HL-60 (cell line): Measurements from ENCODE around the gene IL36B.

Experiments
- DNase-seq, 2 experiments: peaks; one replicate each; pipeline ENCODE4 v3.0.0-alpha.2; 2010 to 2020; ENCODE audit warnings: low read depth in 1 of 2, low spot score in 1 of 2
- H3K27ac ChIP-seq: fragments of 250-450 bp; sonication (Bioruptor Pico); replicated peaks from 2 replicates; pipeline ENCODE4 v1.5.1; 2020; ENCODE audit warnings: mild to moderate bottlenecking, moderate library complexity
- H3K27me3 ChIP-seq: fragments of 250-450 bp; sonication (Bioruptor Pico); 2 replicates; pipeline ENCODE4 v1.5.1; 2021; ENCODE audit warnings: mild to moderate bottlenecking, moderate library complexity; ENCODE audit not compliant: insufficient read depth, poor library complexity, severe bottlenecking
- H3K4me3 ChIP-seq: replicated peaks from 2 replicates; pipeline ENCODE4 v1.5.1; 2011; ENCODE audit warnings: mild to moderate bottlenecking, control low read depth, low read length; ENCODE audit not compliant: insufficient read depth
- GABPA ChIP-seq: IDR thresholded peaks from 2 replicates; pipeline ENCODE4 v1.6.1; 2012; ENCODE audit warnings: low read depth
- POLR2AphosphoS5 ChIP-seq: IDR thresholded peaks from 2 replicates; pipeline ENCODE4 v1.6.1; 2012; ENCODE audit warnings: low read depth
- SPI1 ChIP-seq: IDR thresholded peaks from 2 replicates; pipeline ENCODE4 v1.6.1; 2012; ENCODE audit warnings: low read depth, mild to moderate bottlenecking, borderline replicate concordance
- TF ChIP-seq, protein P1 (sequence below): IDR thresholded peaks from 2 replicates; pipeline ENCODE4 v1.6.1; 2012; ENCODE audit warnings: low read depth; ENCODE audit not compliant: insufficient replicate concordance
- TF ChIP-seq, protein P2 (sequence below): IDR thresholded peaks from one replicate; pipeline ENCODE4 v1.5.1; 2011; ENCODE audit warnings: low read length, control low read depth, inconsistent platforms; ENCODE audit not compliant: insufficient read depth

IL36B gene

DNA sequence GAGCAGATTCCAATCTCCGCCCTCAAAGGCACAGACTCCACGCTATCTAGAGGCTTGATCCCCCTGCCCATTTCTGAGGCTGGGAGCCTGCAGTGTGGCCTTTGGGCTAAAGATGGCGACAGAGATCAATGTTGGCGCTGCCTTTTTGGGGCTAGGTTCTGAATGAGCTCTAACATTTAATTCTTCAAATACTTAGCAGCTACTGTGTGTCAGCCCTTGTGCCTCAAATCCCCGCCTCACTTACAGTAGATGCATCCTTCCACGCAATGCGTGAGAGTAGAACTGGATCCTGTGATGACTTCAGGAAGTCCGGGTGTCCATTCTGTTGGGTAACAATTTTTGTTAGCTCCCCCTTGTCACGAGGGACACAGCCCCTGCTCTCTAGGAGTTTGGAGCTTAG is 27.5 kb upstream of the IL36B start:
- peak in 1 of 2 experiments; percentile 38 for DNase-seq
- H3K27me3 ChIP-seq, result no peaks in the 10 kb centered on the region
- H3K27ac ChIP-seq, result no peak overlapping the region
- TF ChIP-seq, protein P1, sequence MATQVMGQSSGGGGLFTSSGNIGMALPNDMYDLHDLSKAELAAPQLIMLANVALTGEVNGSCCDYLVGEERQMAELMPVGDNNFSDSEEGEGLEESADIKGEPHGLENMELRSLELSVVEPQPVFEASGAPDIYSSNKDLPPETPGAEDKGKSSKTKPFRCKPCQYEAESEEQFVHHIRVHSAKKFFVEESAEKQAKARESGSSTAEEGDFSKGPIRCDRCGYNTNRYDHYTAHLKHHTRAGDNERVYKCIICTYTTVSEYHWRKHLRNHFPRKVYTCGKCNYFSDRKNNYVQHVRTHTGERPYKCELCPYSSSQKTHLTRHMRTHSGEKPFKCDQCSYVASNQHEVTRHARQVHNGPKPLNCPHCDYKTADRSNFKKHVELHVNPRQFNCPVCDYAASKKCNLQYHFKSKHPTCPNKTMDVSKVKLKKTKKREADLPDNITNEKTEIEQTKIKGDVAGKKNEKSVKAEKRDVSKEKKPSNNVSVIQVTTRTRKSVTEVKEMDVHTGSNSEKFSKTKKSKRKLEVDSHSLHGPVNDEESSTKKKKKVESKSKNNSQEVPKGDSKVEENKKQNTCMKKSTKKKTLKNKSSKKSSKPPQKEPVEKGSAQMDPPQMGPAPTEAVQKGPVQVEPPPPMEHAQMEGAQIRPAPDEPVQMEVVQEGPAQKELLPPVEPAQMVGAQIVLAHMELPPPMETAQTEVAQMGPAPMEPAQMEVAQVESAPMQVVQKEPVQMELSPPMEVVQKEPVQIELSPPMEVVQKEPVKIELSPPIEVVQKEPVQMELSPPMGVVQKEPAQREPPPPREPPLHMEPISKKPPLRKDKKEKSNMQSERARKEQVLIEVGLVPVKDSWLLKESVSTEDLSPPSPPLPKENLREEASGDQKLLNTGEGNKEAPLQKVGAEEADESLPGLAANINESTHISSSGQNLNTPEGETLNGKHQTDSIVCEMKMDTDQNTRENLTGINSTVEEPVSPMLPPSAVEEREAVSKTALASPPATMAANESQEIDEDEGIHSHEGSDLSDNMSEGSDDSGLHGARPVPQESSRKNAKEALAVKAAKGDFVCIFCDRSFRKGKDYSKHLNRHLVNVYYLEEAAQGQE, result no peak
- TF ChIP-seq, protein P2, sequence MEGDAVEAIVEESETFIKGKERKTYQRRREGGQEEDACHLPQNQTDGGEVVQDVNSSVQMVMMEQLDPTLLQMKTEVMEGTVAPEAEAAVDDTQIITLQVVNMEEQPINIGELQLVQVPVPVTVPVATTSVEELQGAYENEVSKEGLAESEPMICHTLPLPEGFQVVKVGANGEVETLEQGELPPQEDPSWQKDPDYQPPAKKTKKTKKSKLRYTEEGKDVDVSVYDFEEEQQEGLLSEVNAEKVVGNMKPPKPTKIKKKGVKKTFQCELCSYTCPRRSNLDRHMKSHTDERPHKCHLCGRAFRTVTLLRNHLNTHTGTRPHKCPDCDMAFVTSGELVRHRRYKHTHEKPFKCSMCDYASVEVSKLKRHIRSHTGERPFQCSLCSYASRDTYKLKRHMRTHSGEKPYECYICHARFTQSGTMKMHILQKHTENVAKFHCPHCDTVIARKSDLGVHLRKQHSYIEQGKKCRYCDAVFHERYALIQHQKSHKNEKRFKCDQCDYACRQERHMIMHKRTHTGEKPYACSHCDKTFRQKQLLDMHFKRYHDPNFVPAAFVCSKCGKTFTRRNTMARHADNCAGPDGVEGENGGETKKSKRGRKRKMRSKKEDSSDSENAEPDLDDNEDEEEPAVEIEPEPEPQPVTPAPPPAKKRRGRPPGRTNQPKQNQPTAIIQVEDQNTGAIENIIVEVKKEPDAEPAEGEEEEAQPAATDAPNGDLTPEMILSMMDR, result peak; percentile 94
- H3K4me3 ChIP-seq, result no peak overlapping the region

DNA sequence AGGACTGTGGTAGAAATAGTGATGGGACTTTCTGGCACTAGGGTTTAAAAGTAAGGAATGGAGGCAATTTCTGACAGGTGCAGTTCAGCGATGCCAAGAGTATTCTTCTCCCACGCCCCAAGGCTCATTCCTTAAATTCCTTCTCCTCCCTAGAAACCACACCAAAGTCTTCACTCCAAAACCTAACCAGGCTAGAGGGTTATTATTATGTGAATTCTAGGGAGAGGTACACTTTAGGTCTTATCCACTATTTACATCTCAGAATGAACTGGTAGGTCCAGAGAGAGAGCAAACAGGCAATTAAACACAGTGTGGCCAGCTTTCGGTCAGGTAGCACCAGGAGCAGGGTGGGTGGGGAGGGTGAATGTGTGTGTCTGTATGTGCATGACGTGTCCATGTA is 26.5 kb upstream of the IL36B start:
- H3K4me3 ChIP-seq, result no peak overlapping the region
- TF ChIP-seq, protein P2, result no peak
- no peak for TF ChIP-seq SPI1
- no peak for TF ChIP-seq GABPA
- TF ChIP-seq, protein P1, result no peak
- no peak for TF ChIP-seq POLR2AphosphoS5
- no peak overlapping the region for H3K27ac ChIP-seq
- DNase-seq, result no peak
- H3K27me3 ChIP-seq, result no peaks in the 10 kb centered on the region

DNA sequence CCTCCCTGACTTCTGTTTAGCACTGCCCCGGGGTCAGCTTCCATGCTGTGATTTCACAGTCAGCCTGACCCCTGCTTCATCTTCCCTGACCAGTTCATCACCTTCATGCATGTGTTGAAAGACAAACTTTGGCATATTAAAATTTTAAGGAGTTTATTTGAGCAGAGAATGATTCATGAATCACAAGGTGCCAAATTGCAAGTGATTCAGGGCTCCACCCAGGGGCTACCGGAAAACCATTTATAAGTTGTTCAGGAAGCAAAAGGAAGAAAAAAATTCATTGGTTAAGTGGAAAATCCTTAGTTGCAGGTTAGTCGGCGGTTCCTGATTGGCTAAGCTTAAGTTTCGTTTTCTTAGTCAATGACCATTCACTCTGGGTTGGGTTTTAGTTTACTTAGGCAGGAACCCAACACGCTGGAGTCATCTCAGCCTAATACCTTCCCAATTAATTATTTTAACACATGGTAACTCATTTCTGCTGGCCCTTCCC is 25.7 kb upstream of the IL36B start:
- Histone ChIP-seq H3K4me3 (no peak overlapping the region), H3K27me3 (no peaks in the 10 kb centered on the region), H3K27ac (no peak overlapping the region)
- no peak for TF ChIP-seq GABPA
- TF ChIP-seq SPI1, result no peak
- TF ChIP-seq POLR2AphosphoS5, result no peak
- TF ChIP-seq, protein P2, result no peak
- TF ChIP-seq, protein P1, result no peak
- no peak for DNase-seq
